ENCODE results near the gene ZSWIM4. TPM values are rescaled to one million over a fixed set of nuclear protein-coding genes. Genes with fewer than 3 reads are reported as not detected.

The ZSWIM4 gene
- total RNA-seq, 1 experiment from 2014 or later = 11.5 TPM

DNA sequence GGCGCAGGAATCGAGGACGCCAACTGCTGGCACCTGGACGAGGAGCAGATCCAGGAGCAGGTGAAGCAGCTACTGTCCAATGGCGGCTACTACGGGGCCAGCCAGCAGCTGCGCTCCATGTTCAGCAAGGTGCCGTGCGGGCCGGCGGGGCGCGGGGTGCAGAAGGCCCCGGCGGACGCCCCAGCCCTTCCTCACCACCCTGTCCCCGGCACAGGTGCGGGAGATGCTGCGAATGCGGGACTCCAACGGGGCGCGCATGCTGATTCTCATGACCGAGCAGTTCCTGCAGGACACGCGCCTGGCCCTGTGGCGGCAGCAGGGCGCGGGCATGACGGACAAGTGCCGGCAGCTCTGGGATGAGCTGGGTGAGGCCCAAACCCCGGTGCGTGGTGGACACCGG lies 13.6 kb downstream of the ZSWIM4 start:
- H3K4me3 Mint-ChIP-seq (ENCODE audit: low read depth, unreplicated experiment) = no peak overlapping the region
- peaks cover 35% of the 10 kb centered on the region for H3K36me3 Mint-ChIP-seq (ENCODE audit: insufficient read depth, unreplicated experiment)
- BruUV-seq (replicated peaks) = no TSS peak
- no peaks in the 10 kb centered on the region for H3K27me3 Mint-ChIP-seq (ENCODE audit: unreplicated experiment)
- TF ChIP-seq, protein P1, sequence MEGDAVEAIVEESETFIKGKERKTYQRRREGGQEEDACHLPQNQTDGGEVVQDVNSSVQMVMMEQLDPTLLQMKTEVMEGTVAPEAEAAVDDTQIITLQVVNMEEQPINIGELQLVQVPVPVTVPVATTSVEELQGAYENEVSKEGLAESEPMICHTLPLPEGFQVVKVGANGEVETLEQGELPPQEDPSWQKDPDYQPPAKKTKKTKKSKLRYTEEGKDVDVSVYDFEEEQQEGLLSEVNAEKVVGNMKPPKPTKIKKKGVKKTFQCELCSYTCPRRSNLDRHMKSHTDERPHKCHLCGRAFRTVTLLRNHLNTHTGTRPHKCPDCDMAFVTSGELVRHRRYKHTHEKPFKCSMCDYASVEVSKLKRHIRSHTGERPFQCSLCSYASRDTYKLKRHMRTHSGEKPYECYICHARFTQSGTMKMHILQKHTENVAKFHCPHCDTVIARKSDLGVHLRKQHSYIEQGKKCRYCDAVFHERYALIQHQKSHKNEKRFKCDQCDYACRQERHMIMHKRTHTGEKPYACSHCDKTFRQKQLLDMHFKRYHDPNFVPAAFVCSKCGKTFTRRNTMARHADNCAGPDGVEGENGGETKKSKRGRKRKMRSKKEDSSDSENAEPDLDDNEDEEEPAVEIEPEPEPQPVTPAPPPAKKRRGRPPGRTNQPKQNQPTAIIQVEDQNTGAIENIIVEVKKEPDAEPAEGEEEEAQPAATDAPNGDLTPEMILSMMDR (IDR thresholded peaks at IDR 0.05; ENCODE audit: unreplicated experiment) = no peak
- peaks cover 4% of the 10 kb centered on the region for H3K9me3 Mint-ChIP-seq (ENCODE audit: low read depth, unreplicated experiment)
- intact Hi-C loops (cut with micrococcal nuclease; ENCODE audit: unreplicated experiment) = no loop called here
- CTCF ChIA-PET = no interaction called here
- no peak for DNase-seq
- no peaks in the 10 kb centered on the region for H3K4me1 Mint-ChIP-seq (ENCODE audit: low read depth, unreplicated experiment)
- H3K27ac Mint-ChIP-seq (ENCODE audit: unreplicated experiment) = no peak overlapping the region

DNA sequence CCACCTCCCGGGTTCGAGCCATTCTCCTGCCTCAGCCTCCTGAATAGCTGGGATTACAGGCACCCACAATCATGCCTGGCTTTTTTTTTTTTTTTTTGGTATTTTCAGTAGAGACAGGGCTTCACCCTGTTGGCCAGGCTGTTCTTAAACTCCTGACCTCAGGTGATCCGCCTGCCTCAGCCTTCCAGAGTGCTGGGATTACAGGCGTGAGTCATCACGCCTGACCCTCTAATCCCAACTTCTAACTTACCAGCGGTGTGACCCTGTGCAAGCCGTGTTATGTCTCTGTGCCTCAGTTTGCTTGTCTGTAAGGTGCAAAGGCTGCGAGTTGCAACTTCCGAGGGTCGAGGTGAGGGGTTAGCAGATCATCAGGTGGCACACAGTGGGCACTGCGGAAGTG lies 17.3 kb downstream of the ZSWIM4 start:
- DNase-seq = no peak
- CTCF ChIA-PET = no interaction called here
- BruUV-seq (replicated peaks) = no TSS peak
- no peaks in the 10 kb centered on the region for H3K4me1 Mint-ChIP-seq (ENCODE audit: low read depth, unreplicated experiment)
- no peak overlapping the region for H3K27ac Mint-ChIP-seq (ENCODE audit: unreplicated experiment)
- peaks cover 4% of the 10 kb centered on the region for H3K9me3 Mint-ChIP-seq (ENCODE audit: low read depth, unreplicated experiment)
- H3K36me3 Mint-ChIP-seq (ENCODE audit: insufficient read depth, unreplicated experiment) = peaks cover 45% of the 10 kb centered on the region
- TF ChIP-seq, protein P1 (IDR thresholded peaks at IDR 0.05; ENCODE audit: unreplicated experiment) = no peak
- H3K27me3 Mint-ChIP-seq (ENCODE audit: unreplicated experiment) = no peaks in the 10 kb centered on the region
- no peak overlapping the region for H3K4me3 Mint-ChIP-seq (ENCODE audit: low read depth, unreplicated experiment)
- intact Hi-C loops (cut with micrococcal nuclease; ENCODE audit: unreplicated experiment) = no loop called here

DNA sequence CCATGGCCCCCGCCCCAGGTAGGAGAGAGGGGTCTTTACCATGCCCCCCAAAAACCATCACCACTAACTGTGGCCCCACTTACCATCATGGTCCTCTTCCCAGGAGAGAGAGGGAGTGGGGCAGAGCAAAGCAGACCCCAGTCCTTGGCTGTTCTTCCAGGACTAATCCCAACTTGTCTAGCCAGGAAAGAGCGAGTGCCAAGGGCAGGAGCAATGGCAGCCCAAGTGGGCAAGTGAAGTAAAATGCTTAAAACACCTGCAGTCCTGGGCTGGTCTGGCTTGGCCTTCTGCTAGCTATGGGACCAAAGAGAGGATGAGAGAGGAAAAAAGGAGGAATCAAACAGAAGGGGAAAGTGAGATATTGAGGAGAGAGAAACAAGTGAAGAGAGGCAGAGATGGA lies 17.9 kb downstream of the ZSWIM4 start:
- no peak for DNase-seq
- Mint-ChIP-seq H3K27ac (ENCODE audit: unreplicated experiment) (peak overlapping the region; percentile 14), H3K4me1 (ENCODE audit: low read depth, unreplicated experiment) (no peaks in the 10 kb centered on the region), H3K9me3 (ENCODE audit: low read depth, unreplicated experiment) (peaks cover 4% of the 10 kb centered on the region), H3K27me3 (ENCODE audit: unreplicated experiment) (no peaks in the 10 kb centered on the region), H3K36me3 (ENCODE audit: insufficient read depth, unreplicated experiment) (peaks cover 46% of the 10 kb centered on the region), H3K4me3 (ENCODE audit: low read depth, unreplicated experiment) (no peak overlapping the region)
- CTCF ChIA-PET = no interaction called here
- TF ChIP-seq, protein P1 (IDR thresholded peaks at IDR 0.05; ENCODE audit: unreplicated experiment) = no peak
- intact Hi-C loops (cut with micrococcal nuclease; ENCODE audit: unreplicated experiment) = no loop called here
- BruUV-seq (replicated peaks) = no TSS peak

DNA sequence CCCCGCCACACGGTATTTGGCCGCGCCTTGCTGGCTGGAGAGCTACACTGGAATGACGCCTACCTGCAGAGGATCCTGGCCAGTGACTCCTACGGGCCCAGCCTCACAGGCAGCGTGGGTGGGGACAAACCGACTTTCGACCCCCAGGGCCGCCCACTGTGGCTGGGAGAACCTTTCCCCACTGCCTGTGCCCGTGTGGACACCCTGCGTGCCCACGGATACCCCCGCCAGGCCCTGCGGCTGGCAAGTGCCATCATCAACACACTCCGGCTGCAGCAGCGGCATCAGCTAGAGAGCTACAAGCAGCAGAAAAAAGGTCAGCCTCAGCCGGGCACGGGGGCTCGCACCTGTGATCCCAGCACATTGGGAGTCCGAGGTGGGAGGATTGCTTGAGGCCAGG lies 19.3 kb downstream of the ZSWIM4 start:
- intact Hi-C loops (cut with micrococcal nuclease; ENCODE audit: unreplicated experiment) = no loop called here
- Mint-ChIP-seq H3K36me3 (ENCODE audit: insufficient read depth, unreplicated experiment) (peaks cover 51% of the 10 kb centered on the region), H3K27me3 (ENCODE audit: unreplicated experiment) (no peaks in the 10 kb centered on the region), H3K9me3 (ENCODE audit: low read depth, unreplicated experiment) (peaks cover 4% of the 10 kb centered on the region), H3K4me3 (ENCODE audit: low read depth, unreplicated experiment) (no peak overlapping the region), H3K4me1 (ENCODE audit: low read depth, unreplicated experiment) (no peaks in the 10 kb centered on the region), H3K27ac (ENCODE audit: unreplicated experiment) (no peak overlapping the region)
- BruUV-seq (replicated peaks) = no TSS peak
- CTCF ChIA-PET = interaction anchor here (0.6 to 0.7 kb wide), 2 partner anchors 21 to 262 kb away, joined by 3 to 10 read pairs; no protein-coding TSS in a partner anchor
- DNase-seq = no peak
- TF ChIP-seq, protein P1 (IDR thresholded peaks at IDR 0.05; ENCODE audit: unreplicated experiment) = no peak

Measured in Calu3 (cell line).